Keratinocyte (primary cell): ENCODE data around the gene BICD1.

ENCODE experiments used
- CTCF ChIP-seq, 3 experiments: IDR thresholded peaks in 1 of 3; conservative IDR thresholded peaks in 1 of 3; optimal IDR thresholded peaks in 1 of 3; 2 replicates in 2 of 3; 3 replicates in 1 of 3; pipeline versions ENCODE3 to v1.5.1; 2011; ENCODE audit warnings: low read length in 3 of 3, mild to moderate bottlenecking in 3 of 3, moderate library complexity in 2 of 3, control low read depth in 1 of 3, inconsistent platforms in 1 of 3; ENCODE audit not compliant: insufficient read depth in 2 of 3; ENCODE audit errors: extremely low read depth in 1 of 3
- EZH2 ChIP-seq: IDR thresholded peaks from one replicate; pipeline ENCODE4 v1.6.1; 2012; ENCODE audit warnings: inconsistent platforms, mild to moderate bottlenecking, low read length, moderate library complexity

GRCh38 chr12:32084017-32084688 is 22.5 kb upstream of the BICD1 start:
- TF ChIP-seq CTCF (optimal IDR thresholded peaks at IDR 0.05 in 1 of 3, IDR thresholded peaks at IDR 0.05 in 1 of 3, conservative IDR thresholded peaks at IDR 0.05 in 1 of 3; ENCODE audit: extremely low read depth in 1 of 3, insufficient read depth in 2 of 3, low read length in 3 of 3) (no peak), EZH2 (no peak)
